ENCODE measurements around the gene CNTNAP2. TPM values are rescaled to one million over a fixed set of nuclear protein-coding genes. Genes with fewer than 3 reads are reported as not detected.

Gene CNTNAP2
- total and polyA plus RNA-seq, 9 donors, result 0.24 to 7.0 (median 1.5) TPM

GRCh38 chr7:146889806-146890555 lies 773.4 kb downstream of the CNTNAP2 start:
- WGBS, 3 donors, result 91 to 93% (median 92%) methylated on average over 6 of the region's 6 CpGs
- Histone ChIP-seq H3K36me3 (no peaks in the 10 kb centered on the region), H3K27me3 (no peaks in the 10 kb centered on the region), H3K9me3 (no peaks in the 10 kb centered on the region), H3K27ac (no peak overlapping the region), H3K4me1 (ENCODE audit: insufficient read depth) (no peaks in the 10 kb centered on the region), H3K4me3 (no peak overlapping the region)
- DNase-seq, result no peak
- intact Hi-C loops (cut with DNase I), result no loop called here
- no peak for TF ChIP-seq POLR2A (IDR thresholded peaks at IDR 0.05)
- TF ChIP-seq CTCF (IDR thresholded peaks at IDR 0.05), result no peak
- no peak for TF ChIP-seq EP300 (IDR thresholded peaks at IDR 0.05)

- DNase-seq, result no peak
- Histone ChIP-seq H3K4me3 (no peak overlapping the region), H3K4me1 (ENCODE audit: insufficient read depth) (no peaks in the 10 kb centered on the region), H3K9me3 (no peaks in the 10 kb centered on the region), H3K27ac (no peak overlapping the region), H3K27me3 (no peaks in the 10 kb centered on the region), H3K36me3 (no peaks in the 10 kb centered on the region)
- intact Hi-C loops (cut with DNase I), result no loop called here
- TF ChIP-seq POLR2A (IDR thresholded peaks at IDR 0.05) (no peak), EP300 (IDR thresholded peaks at IDR 0.05) (no peak), CTCF (IDR thresholded peaks at IDR 0.05) (no peak)
- 45 to 56% (median 55%) methylated on average over 2 of the region's 2 CpGs for WGBS, 3 donors
Observed at GRCh38 chr7:146892151-146892550, 775.5 kb downstream of the CNTNAP2 start.

GRCh38 chr7:146894927-146895326 lies 778.3 kb downstream of the CNTNAP2 start:
- no peaks in the 10 kb centered on the region for H3K9me3 ChIP-seq
- no peak for TF ChIP-seq CTCF (IDR thresholded peaks at IDR 0.05)
- TF ChIP-seq EP300 (IDR thresholded peaks at IDR 0.05), result no peak
- no peak for TF ChIP-seq POLR2A (IDR thresholded peaks at IDR 0.05)
- no peaks in the 10 kb centered on the region for H3K4me1 ChIP-seq (ENCODE audit: insufficient read depth)
- H3K4me3 ChIP-seq, result no peak overlapping the region
- H3K27ac ChIP-seq, result no peak overlapping the region
- H3K27me3 ChIP-seq, result no peaks in the 10 kb centered on the region
- WGBS, 3 donors, result 83 to 94% (median 87%) methylated on average over 3 of the region's 3 CpGs
- no peaks in the 10 kb centered on the region for H3K36me3 ChIP-seq
- intact Hi-C loops (cut with DNase I), result no loop called here
- DNase-seq, result no peak

- no peak overlapping the region for H3K27ac ChIP-seq
- H3K4me1 ChIP-seq (ENCODE audit: insufficient read depth), result no peaks in the 10 kb centered on the region
- no peaks in the 10 kb centered on the region for H3K27me3 ChIP-seq
- no peaks in the 10 kb centered on the region for H3K9me3 ChIP-seq
- no peak for DNase-seq
- TF ChIP-seq CTCF (IDR thresholded peaks at IDR 0.05) (no peak), POLR2A (IDR thresholded peaks at IDR 0.05) (no peak), EP300 (IDR thresholded peaks at IDR 0.05) (no peak)
- WGBS, 3 donors, result 0 to 84% (median 0%) methylated on average over 1 of the region's 1 CpG
- no peaks in the 10 kb centered on the region for H3K36me3 ChIP-seq
- intact Hi-C loops (cut with DNase I), result no loop called here
- H3K4me3 ChIP-seq, result no peak overlapping the region
Observed at GRCh38 chr7:146902266-146902665, 785.7 kb downstream of the CNTNAP2 start.
